ENCODE results near the gene PDP2.

DNA sequence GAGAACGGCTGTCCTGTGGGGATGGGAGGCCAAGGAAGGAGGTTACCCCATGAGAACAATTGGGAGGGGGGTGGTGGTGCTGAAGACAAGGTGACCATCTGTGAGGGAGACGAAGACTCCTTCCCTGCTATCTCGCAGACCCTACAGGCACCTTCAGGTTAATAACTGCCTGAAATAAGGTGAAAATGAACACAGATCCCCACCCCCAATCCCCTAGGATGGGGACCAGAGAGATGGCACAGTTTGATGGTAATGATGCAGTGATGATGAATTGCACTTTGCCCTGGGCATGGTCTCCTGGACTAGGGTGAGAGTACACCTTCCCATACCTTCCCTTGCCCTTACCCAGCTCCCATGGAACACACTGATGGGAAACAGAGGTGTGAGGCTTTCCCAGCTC is 48.1 kb upstream of the PDP2 start:
- TF ChIP-seq, protein P1, sequence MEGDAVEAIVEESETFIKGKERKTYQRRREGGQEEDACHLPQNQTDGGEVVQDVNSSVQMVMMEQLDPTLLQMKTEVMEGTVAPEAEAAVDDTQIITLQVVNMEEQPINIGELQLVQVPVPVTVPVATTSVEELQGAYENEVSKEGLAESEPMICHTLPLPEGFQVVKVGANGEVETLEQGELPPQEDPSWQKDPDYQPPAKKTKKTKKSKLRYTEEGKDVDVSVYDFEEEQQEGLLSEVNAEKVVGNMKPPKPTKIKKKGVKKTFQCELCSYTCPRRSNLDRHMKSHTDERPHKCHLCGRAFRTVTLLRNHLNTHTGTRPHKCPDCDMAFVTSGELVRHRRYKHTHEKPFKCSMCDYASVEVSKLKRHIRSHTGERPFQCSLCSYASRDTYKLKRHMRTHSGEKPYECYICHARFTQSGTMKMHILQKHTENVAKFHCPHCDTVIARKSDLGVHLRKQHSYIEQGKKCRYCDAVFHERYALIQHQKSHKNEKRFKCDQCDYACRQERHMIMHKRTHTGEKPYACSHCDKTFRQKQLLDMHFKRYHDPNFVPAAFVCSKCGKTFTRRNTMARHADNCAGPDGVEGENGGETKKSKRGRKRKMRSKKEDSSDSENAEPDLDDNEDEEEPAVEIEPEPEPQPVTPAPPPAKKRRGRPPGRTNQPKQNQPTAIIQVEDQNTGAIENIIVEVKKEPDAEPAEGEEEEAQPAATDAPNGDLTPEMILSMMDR (IDR thresholded peaks at IDR 0.05): no peak
- no peak for TF ChIP-seq POLR2A (IDR thresholded peaks at IDR 0.05)

All from body of pancreas (tissue), 4 donors.